ENCODE measurements around the gene GDF2. TPM values are rescaled to one million over a fixed set of nuclear protein-coding genes. Genes with fewer than 3 reads are reported as not detected.

Gene GDF2
- total and polyA plus RNA-seq, 2 of the 4 experiments (the other 2 are of a cell fraction), result under 0.01 TPM; not detected in 1

- H4K5ac ChIP-seq (ENCODE audit: low read depth, low read length), result peak overlapping the region; percentile 3; the same call in 1 of the 2 replicates
Observed at GRCh38 chr10:47337310-47337709, 15.1 kb downstream of the GDF2 start.

More at GRCh38 chr10:47337310-47337709, 15.1 kb downstream of the GDF2 start:
- intact Hi-C loops (cut with micrococcal nuclease) (no loop called here), dilution Hi-C loops (cut with HindIII; ENCODE audit: low sequenced_read_pairs, unreplicated experiment) (no loop called here), in situ Hi-C loops (cut with MboI; ENCODE audit: low sequenced_read_pairs) (no loop called here)
- peak overlapping the region; percentile 3; the same call in 1 of the 2 replicates for H2BK120ac ChIP-seq (ENCODE audit: low read depth, low read length)
- no peak overlapping the region for H3K56ac ChIP-seq (ENCODE audit: extremely low read depth, insufficient read depth, low read length)
- no peaks in the 10 kb centered on the region for H3K9me3 ChIP-seq (ENCODE audit: control insufficient read depth, insufficient read depth, low read length)
- H2BK5ac ChIP-seq (ENCODE audit: low read depth, low read length, poor library complexity, severe bottlenecking), result no peak overlapping the region
- BruUV-seq (replicated peaks), result no TSS peak
- no peak overlapping the region for H3K9ac ChIP-seq (ENCODE audit: low read depth, low read length)
- ChIA-PET CTCF (no interaction called here), POLR2A (ENCODE audit: unreplicated experiment) (no interaction called here)
- ATAC-seq (ENCODE audit: low read depth), result no peak
- no peak overlapping the region for H2AFZ ChIP-seq (replicated peaks; ENCODE audit: low read length, poor library complexity)
- no peak overlapping the region; the same call in 1 of the 2 replicates for H3K4me2 ChIP-seq (ENCODE audit: low read depth, low read length)
- peak overlapping the region; percentile 3; the same call in 1 of the 2 replicates for H3K18ac ChIP-seq (ENCODE audit: low read depth, low read length)
- H3K4ac ChIP-seq (ENCODE audit: low read depth, low read length), result peak overlapping the region; percentile 25; the same call in 1 of the 2 replicates
- H4K8ac ChIP-seq (ENCODE audit: low read depth in 2 of 2, low read length in 2 of 2), result no peak overlapping the region
- H4K91ac ChIP-seq (ENCODE audit: insufficient read depth, low read depth, low read length), result no peak overlapping the region
- 80% methylated on average over 2 of the region's 4 CpGs; no CpG with 5 or more reads in 1 of the 2 experiments for WGBS, 2 experiments (ENCODE audit: extremely low coverage in 2 of 2, insufficient read length in 1 of 2)
- no peak for TF ChIP-seq SMC3 (IDR thresholded peaks at IDR 0.05; ENCODE audit: low read depth, low read length)
- no peak for TF ChIP-seq FOS (IDR thresholded peaks at IDR 0.05; ENCODE audit: low read depth, low read length)
- no peak for TF ChIP-seq MAFK (IDR thresholded peaks at IDR 0.05; ENCODE audit: low read depth, low read length)
- TF ChIP-seq ELK1 (IDR thresholded peaks at IDR 0.05; ENCODE audit: borderline replicate concordance, low read depth, low read length), result no peak
- TF ChIP-seq RAD21 (IDR thresholded peaks at IDR 0.05; ENCODE audit: low read length), result no peak
- no peak for TF ChIP-seq RCOR1 (IDR thresholded peaks at IDR 0.05; ENCODE audit: insufficient replicate concordance, low read length)
- no peak for TF ChIP-seq MXI1 (IDR thresholded peaks at IDR 0.05; ENCODE audit: borderline replicate concordance, low read depth, low read length)
- no peak for TF ChIP-seq MAZ (IDR thresholded peaks at IDR 0.05; ENCODE audit: borderline replicate concordance, low read depth, low read length)
- no peak for TF ChIP-seq USF2 (IDR thresholded peaks at IDR 0.05; ENCODE audit: low read depth, low read length)
- no peak for TF ChIP-seq CHD1 (IDR thresholded peaks at IDR 0.05; ENCODE audit: low read depth, low read length)
- no peak for TF ChIP-seq CTCF (conservative IDR thresholded peaks at IDR 0.05; ENCODE audit: low read depth, low read length)
- no peak for TF ChIP-seq RFX5 (IDR thresholded peaks at IDR 0.05; ENCODE audit: low read depth, low read length)
- TF ChIP-seq BHLHE40 (IDR thresholded peaks at IDR 0.05; ENCODE audit: low read depth, low read length), result no peak
- no peak for TF ChIP-seq CEBPB (IDR thresholded peaks at IDR 0.05; ENCODE audit: low read depth, low read length)
- TF ChIP-seq POLR2A (IDR thresholded peaks at IDR 0.05; ENCODE audit: low read depth, low read length), result no peak
- H3K27ac ChIP-seq (ENCODE audit: insufficient read depth, low read length), result no peak overlapping the region
- H3K14ac ChIP-seq (replicated peaks; ENCODE audit: low read depth, low read length), result no peak overlapping the region
- no peak overlapping the region for H3K23ac ChIP-seq (ENCODE audit: low read depth, low read length)
- H3K79me1 ChIP-seq (ENCODE audit: low read depth in 1 of 2, low read length in 2 of 2), result no peaks in the 10 kb centered on the region
- H2AK9ac ChIP-seq (replicated peaks; ENCODE audit: low read depth, low read length, poor library complexity), result no peak overlapping the region
- no peak for DNase-seq
- H3K4me1 ChIP-seq (ENCODE audit: control insufficient read depth, insufficient read depth, low read length), result peaks cover 1% of the 10 kb centered on the region; the same call in 1 of the 2 replicates
- H2BK15ac ChIP-seq (ENCODE audit: low read depth, low read length), result peak overlapping the region; percentile 73; the same call in 2 of the 3 replicates
- 0 out of 2 replicates have a peak overlapping the region, but pooled peaks have one; percentile 20 for H2AK5ac ChIP-seq (ENCODE audit: low read depth, low read length)
- peaks cover 14% of the 10 kb centered on the region for H3K27me3 ChIP-seq (ENCODE audit: control insufficient read depth, insufficient read depth, low read length)
- H3K36me3 ChIP-seq (ENCODE audit: control insufficient read depth, insufficient read depth, low read length), result no peaks in the 10 kb centered on the region
- peak overlapping the region; percentile 28; the same call in 1 of the 2 replicates for H2BK20ac ChIP-seq (ENCODE audit: low read depth, low read length)
- no peaks in the 10 kb centered on the region for H4K20me1 ChIP-seq (ENCODE audit: insufficient read depth, low read length)
- no peak overlapping the region for H3K4me3 ChIP-seq (ENCODE audit: insufficient read depth, low read depth, low read length)
- H3K9me1 ChIP-seq (ENCODE audit: insufficient read depth, low read length), result no peaks in the 10 kb centered on the region
